Glomerular visceral epithelial cell (primary cell): ENCODE results near the gene PPM1F.
"Not testable (repeated sequence)": the region's sequence is repeated elsewhere in the genome, so short reads cannot be mapped to it uniquely, and the experiment has no call there.

Experiments used
- DNase-seq: peaks from one replicate; pipeline ENCODE4 v3.0.0-alpha.2; 2016; ENCODE audit errors: extremely low spot score

The PPM1F gene

DNA sequence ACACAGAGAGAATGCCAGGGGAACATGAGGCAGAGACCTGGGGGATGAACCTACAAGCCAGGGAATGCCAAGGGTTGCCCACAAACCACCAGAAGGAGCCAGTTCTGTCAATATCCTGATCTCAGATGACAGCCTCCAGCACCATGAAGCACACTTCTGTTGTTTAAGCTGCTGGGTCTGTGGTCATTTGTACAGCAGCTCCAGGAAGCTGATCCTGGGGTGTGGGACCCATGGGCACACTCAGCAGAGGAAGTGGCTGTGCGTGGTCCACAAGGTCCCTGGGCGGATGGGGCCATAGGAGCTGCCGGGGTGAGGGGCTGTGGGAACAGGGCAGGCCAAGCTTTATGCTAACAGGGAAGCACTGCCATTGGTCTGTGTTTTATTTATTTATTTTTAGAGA is 12.1 kb downstream of the PPM1F start:
- peak; percentile 13 for DNase-seq

DNA sequence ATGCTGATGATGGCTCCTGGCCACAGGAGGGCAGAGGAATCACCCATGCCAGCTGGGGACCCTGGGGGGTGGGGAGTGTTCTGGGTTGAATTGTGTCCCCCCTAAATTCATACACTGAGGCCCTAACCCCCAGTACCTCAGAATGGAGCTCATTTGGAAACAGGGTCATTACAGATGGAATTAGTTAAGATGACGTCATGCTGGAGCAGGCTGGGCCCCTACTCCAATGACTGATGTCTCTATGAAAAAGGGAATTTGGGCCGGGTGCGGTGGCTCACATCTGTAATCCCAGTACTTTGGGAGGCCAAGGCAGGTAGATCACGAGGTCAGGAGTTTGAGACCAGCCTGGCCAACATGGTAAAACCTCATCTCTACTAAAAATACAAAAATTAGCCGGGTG is 12.7 kb downstream of the PPM1F start:
- DNase-seq, result not testable (repeated sequence)

DNA sequence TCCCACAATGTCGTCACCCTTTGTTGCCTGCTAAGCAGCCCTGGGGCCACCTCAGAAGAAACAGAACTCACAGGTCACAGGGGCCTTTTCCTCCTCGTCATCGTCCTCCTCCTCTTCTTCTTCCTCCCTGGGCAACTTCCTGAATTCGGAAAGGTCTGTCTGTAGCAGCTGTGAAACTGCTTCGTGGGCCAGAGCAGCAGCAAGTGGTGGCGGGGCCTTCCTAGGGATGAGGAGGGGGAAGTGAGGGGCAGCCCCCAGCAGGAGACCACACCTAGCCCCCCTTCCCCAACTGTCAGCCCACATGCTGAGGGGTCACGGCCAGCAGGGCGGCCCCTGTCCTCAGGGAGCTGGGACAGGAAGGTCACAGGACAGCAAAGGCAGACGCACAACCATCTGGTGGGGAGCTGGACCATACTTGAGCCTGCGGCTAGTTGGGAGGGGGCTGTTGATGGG is 13.2 kb downstream of the PPM1F start:
- DNase-seq, result no peak

DNA sequence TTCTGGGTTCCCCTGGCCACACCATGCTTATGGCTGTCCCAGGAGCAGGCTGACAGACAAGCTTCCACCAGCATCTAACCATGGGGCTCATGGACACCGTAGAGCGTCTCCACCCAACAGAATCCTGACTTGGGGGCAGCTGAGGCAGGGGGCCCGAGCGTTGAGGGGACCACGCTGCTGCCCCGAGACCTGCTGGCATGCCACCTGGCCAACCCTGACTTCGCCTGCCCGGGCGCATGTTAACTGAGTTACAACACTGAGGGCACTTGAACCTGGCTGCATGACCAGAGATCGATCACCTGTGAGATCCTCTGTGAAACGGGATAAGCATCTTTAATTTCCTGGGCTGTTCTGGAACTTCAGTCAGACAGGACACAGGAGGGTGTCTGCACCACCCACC is 13.7 kb downstream of the PPM1F start:
- no peak for DNase-seq

DNA sequence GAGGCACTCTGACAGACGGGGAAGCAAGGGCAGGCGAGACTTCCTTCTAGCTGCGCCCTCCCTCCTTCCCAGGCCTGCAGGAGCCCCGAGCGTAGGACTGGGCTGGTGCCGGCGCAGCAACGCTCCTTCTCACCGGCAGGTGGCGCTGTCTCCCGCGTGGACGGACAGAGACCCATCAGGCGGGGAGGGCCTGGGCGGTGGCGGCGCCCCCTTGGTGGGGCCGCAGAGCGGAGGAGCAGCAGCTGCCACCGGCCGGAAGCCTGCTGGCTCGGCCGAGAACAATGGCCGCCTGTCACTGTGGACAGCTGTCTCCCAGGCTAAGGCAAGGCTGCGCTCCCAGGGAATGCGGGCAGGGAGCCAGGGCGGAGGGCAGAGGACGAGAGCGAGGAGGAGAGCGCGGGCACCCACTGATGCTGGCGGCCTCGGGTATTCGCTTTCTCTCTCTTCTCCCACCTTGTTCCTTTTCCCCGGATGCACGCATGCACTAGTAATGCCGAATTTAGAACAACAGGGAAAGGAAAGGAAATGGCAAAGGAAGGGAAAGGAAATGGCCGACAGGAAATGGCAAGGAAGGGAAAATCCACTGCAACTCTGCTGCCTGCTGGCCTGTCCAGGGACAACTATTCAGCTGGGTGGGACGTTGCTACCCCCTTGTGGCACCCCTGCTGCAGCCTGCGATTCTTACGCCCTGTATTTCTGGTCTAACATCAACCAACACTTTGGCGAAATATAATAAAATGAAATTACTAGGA is 14.4 kb downstream of the PPM1F start:
- DNase-seq, result peak; percentile 89

DNA sequence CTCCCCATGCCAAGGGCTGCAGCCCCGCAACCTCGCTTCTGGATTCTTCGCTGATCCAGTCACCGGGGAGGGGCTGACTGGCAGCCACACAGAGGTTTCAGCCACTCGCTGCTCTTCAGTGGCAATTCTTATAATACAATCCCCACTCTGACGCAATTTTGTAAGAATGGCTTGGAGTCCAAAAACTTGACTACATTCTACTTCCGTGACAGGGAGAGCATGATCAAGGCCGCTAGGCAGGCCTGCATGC is 14.9 kb downstream of the PPM1F start:
- no peak for DNase-seq

DNA sequence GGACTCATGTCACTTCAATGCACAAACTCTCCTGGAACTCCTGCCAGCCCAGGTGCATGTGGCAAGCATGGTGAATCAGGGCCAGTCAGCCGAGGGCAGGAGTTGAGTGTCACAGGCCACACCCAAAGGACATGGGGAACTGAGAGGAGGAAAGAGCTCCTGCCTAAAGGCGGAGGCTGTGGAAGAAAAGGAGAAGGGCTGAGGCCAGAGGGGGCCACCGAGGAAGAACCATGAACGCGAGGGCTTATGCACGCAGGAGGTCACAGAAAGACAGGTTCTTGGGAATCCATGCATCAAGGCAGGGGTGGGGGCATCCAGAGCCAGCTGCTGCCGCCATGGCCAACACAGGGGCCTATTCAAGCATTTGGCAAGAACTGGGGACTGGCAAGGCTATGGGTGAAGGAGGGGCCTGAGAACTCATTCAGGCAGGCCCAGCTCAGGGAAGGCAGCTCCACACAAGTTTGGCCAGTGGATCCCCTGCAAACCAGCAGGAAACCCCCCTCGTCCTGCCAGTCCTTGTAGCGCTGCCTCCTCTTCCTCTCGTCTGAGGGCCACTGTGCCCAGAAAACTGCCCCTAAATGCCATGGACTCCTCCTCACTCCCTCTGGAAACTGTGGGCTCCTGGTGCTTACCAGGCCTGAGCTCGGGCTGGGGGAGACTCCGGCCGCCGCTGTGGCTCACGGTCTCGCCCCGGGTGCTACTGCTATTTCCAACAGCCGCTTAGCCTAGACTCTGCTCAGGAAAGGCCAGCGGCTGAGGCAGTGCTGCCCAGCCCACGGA is 15.4 kb downstream of the PPM1F start:
- DNase-seq, result peak; percentile 19

DNA sequence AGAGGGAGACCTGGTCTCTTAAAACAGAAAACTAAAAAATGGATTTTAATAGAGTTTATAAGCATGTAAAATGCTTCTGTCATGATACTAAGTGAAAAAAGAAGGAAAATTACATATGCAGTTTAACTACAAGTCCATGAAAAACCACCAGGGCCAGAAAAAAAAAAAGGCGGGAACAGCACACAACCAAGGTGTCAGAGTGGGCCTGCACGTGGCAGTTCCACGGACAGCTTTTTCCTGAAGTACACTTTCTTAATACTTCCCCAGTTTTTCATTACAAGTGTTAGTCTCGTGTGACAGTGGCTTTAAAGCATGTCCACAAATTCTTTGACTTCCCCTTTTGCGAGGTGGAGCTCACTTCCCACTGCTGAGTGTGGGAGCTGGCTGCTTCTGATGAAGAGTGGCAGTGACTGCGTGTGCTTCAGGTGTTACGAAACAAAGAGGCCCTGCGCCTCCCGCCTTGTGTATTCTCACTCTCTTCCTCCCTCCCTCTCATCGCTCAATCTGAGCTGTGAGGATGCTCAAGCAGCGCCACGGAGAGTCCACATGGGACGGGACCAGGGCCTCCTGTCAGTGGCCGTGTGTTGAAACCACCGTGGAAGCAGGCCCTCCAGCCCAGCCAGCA is 16.4 kb downstream of the PPM1F start:
- no peak for DNase-seq

DNA sequence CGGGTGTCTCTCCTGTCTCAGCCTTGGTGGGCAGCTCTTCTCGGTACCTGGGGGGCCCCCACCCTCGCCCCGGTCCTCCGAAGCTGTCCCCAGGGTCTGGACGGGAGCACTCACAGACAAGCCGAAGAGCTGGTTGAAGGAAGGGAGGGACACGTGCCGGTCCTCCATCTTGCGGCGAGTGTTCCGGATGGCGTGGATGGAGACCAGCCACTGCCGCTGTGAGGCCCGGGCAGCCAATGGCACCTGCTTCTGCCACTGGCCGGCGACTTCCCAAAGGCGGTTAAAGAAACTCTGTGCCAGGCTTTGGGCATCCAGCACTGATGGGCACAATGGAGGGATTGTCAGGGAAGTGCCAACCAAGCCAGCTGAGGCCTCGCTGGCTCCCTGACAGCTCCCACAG is 18.7 kb downstream of the PPM1F start:
- no peak for DNase-seq

DNA sequence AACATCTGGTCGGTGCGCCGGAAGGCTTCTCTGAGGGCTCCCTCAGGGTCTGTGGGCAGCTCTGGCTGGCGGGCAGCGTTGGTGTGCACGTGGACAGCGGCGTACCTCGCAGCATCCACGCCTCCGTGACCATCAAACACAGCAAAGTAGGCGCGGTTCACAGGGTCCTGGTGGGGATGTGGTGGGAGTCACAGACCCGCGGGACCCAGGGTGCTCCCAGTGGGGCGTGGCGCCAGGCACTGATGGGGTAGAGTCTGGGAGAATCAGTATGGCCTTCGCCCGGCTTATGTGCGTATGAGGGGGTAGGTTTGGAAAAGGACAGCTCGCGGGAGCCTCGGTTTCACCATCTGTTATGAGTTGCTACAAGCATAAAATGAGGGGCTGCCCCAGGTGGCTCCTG is 19.2 kb downstream of the PPM1F start:
- DNase-seq, result no peak

DNA sequence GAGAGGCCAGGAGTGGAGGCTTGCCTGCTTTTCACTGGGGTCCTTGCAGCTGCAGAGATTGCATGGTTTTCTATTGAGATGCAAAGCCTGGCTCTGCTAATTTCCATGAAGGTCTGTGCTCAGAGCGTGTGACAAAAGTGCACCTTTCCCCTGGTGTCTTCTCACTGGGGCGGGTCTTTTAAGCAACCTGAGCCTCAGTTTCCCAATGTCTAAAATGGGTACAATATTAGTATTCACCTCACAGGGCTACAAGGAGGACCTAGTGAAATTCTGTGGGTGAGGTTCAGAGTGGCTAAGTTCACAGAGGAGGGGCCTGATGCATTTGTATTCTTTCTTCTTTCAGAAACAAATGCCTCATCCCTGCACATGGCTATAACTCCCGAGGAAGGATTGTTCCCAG is 20.3 kb downstream of the PPM1F start:
- DNase-seq, result no peak

DNA sequence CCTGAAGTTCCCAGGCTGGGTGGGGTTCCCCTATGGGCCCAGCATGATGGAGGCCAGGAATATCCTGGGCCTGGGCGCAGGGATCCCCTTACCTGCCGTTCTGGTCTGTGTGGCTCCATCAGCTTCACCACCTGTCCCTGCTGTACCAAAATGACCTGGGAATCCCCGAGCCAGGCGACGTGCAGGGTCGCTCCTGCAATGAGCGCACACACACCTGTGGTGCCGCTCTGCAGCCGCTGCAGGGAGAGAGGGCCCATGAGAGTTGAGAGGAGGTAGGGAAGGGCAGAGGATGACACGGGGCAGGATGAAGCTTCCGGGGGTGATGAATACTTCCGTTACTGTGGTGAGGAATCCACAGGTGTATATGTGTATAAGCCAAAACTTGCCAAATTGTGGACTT is 21.6 kb downstream of the PPM1F start:
- DNase-seq, result no peak

DNA sequence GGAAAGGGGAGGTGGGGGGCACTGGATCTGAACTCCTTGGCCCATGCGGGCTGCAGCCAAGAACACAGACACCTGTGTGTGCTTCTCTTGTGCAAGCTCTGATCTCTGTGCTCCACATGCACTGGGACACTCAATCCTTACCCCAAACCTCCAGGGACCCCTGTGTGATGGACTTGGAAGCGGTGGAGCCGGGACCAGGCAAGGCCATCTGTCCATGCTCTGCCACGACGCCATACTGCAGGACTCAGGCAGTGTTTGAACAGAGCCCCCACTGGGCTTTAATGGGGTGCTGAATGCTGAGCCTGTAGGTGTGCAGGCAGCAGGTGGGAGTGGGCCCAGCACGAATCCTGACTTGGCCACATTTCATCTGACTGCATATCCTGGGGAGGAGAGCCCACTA is 23.4 kb downstream of the PPM1F start:
- no peak for DNase-seq

DNA sequence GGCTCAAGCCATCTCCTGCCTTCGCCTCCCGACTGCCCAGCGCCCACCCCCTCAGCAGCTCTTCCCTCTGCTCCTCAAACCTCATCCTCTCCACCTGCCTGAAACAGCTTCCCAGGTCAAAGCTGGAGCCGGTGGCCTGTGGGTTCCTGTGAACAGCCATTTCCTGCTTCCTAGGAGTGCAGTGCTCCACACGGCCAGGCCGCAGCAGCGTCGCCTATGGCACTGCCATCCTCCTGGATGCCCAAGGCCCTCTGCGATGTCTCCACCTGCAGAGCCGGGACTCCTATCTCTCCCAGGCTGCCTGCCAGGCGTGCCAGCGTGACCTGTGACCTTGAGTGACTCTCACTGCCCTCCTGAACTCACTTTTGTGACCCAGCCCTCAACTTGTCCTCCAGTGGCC is 24.6 kb downstream of the PPM1F start:
- no peak for DNase-seq

DNA sequence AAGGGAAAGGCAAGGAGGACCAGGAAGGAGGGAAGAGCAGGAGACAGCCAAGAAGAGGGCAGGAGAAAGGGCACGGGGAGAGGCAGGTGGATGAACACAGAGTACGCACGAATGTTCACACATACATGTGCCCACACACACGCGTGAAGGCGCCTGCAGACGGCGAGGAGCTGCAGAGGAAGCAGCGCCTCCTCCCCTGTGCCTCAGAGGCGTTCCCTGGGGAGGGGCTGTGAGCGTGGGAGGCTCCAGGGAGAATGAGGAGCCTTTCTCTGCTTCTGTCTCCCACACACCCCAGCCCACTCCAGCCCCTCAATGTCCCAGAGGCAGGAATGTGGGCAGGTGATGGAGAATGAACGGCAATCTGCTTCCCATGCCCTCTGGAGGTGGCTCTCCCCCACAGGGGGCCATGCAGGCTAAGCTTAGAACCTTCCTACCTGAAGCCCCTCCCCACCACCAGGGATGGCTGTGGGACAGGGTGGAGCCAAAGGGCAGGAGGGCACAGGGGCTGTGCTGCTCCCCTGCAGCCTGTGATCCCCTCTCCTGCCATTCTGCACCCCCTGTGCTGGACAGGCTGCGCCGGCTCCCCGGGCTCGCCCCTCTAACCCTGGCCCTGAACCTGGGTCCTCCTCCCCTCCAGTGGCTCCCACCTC is 25.3 kb downstream of the PPM1F start:
- no peak for DNase-seq

DNA sequence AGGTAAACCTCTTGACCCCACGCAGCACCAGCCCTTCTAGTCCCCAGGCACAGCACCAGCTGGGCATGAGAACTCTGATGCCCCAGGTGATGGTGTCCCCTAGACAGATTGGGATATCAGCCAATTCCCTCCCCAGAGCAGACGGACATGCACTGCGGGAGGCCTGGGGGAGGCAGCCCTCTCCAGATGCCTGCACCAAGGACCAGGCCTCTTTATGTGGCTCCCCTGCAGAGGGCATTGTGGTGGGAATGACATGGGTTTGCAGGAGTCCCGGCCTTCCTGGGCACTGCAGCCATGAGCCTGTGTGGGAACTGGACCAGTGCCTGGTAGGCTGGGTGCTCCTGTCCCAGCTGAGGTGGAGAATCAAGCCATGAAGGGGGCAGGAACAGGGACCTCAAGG is 25.9 kb downstream of the PPM1F start:
- DNase-seq, result no peak

DNA sequence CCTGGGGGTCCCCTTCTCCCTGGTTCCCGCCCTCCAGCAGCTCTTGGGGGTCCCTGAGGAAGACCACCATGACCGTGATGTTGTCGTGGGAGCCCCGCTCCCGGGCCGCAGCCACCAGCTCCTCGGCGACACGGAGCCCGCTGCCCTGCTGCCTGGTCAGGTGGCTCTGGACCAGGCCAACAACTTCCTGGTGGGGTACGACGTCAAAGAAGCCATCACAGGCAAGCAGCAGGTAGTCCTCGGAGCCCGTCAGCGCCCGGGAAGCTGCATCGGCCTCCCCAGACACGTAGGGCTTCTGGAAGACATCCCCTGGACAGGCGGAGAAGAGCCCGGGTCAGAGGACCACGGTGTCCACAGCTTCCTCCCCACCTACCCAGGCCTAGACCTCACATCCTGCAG is 29.5 kb downstream of the PPM1F start:
- no peak for DNase-seq

DNA sequence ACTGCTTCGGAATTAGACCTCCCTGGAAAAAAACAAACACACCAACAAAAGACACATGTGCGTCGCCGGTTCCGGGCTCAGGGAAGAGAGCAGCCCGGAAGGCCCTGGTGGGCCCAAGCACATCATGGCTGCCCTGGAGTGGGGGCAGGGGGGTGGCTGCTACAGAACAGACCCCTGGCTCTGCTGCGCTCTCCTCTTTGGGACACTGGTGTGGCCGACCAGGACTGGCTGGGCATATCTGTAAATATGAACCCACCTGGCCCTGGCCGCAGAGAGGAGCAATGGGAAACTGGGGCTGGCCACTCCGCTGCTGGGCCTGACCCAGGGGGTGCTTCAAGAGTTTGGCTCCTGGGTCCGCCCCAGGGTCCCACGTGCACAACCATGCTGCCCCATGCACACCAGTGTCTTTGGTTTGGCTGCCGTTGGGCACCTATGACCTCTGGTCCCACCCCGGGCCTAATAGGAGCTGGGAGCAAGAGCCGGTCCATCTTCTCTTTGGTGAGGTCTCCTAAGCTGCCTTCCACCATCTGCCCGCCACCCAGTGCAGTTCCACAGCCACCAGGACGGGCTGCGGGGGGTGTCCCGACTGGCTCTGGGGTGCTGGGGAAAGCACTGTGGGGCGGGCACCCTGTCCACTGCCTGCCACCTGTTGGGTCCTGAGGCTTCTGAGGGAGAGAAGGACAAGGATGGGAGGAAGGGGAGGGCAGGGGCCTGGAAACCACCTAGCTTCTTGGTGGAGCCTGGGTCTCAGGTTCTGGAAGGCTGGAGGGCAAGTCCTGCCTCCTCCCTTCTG is 30.1 kb downstream of the PPM1F start:
- no peak for DNase-seq

DNA sequence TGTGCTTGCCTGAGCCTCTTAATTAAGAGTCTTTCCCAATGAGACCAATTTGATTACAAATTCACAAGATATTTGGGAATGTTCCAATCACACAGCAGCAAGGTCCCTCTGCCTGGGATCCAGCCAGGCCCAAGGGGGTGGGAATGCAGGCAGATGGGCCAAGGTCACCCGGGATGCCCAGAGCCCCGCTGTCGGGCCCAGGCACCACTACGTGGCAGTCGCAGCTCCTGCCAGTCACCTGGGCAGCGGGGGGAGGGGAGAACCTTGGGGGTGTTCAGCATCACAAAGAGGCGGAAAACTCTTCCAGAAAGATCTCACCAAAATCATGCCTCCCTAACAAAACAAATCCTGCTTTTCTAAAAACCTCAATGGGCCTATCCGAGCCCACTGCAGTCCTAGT is 30.9 kb downstream of the PPM1F start:
- DNase-seq, result no peak

DNA sequence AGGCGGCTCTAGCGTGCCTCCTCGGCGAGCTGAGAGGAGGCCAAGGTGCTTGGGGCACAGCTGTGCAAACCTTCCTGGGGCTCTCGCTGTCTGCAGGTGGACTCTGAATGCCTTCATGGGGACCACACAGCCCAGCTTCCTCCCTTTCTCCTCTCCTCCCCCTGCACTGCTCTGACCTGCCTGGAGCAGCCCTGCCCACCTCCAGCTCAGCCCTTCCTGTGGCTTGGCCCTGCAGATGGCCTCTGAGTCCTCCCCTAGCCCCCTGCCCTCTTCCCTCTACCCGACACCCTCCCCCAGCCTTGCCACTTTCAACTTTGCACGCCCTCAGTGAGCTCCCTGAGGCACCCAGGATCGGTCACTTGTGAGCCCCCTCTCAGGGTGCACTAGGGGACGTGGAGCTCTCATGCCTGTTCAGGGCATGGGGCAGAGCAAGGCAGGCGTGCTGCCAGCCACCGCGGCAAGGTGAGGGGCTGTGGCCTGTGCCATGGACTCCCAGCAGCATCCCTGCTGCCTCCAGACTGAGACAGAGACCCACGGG is 31.4 kb downstream of the PPM1F start:
- no peak for DNase-seq

DNA sequence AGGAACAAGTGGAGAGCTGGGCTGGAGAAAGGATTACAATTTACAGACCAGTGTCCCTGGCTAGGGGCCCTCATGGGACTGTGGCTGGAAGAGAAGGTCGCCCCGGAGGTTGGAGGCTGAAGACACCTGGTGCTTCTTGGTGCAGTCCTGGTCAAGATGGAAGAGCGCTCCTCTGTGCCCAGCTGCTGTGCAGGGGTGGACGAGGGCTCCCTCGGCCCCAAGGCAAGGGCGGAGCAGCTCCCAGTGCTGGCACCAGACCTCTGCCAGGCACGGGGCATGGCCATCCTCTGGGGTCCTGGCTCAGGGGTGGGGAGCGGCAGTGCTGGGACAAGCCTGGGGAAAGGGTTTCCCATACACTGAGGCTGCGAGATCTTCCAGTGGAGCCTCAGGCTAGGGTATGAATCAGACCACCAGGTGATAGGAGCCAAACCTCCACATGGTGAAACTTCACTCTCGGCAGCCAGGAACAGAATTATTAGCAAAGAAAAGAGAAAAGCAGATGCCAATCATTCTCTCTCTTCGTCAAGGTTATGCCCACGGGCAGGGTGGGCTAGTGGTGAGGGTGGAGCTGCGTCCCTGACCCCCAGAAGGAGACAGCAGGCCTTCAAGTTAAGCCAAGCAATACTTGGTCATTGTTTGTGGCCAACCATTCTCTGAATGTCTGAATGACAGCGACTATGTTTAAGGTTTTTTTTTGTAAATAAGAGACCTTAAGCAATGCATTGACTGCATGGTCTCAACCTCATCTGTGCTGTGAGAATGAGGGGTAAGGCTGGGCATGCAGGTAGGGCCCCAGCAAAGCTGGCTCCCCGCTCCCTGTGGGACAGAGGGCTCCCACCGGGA is 32.1 kb downstream of the PPM1F start:
- no peak for DNase-seq
